NB4 (cell line): Measurements from ENCODE around the gene SEZ6L.

Source experiments
- POLR2A ChIP-seq: IDR thresholded peaks from 2 replicates; pipeline ENCODE4 v1.6.1; 2011; ENCODE audit warnings: mild to moderate bottlenecking; ENCODE audit not compliant: insufficient read length; ENCODE audit errors: extremely low read depth
- TF ChIP-seq, protein P1 (sequence below): IDR thresholded peaks from one replicate; pipeline ENCODE4 v1.5.1; 2012; ENCODE audit warnings: low read depth, low read length

DNA sequence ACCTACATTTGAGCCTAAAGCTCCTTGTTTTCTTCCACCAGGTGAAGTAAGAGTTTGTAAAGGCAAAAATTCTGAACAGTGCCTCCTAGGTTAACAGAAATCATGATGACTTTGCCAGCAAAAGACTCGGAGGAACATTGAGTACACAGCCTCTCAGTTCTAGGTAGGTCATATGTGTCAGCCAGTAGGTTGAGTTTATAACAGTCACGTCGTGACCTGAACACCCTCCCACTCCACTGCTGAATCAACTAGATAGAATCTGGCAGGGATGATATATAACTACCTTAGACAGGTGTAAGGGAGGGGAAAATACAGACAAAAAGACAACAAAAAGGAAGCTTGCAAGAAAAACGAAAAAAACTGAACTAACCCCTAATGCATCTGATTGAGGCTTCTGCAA lies 247.0 kb downstream of the SEZ6L start:
- TF ChIP-seq, protein P1, sequence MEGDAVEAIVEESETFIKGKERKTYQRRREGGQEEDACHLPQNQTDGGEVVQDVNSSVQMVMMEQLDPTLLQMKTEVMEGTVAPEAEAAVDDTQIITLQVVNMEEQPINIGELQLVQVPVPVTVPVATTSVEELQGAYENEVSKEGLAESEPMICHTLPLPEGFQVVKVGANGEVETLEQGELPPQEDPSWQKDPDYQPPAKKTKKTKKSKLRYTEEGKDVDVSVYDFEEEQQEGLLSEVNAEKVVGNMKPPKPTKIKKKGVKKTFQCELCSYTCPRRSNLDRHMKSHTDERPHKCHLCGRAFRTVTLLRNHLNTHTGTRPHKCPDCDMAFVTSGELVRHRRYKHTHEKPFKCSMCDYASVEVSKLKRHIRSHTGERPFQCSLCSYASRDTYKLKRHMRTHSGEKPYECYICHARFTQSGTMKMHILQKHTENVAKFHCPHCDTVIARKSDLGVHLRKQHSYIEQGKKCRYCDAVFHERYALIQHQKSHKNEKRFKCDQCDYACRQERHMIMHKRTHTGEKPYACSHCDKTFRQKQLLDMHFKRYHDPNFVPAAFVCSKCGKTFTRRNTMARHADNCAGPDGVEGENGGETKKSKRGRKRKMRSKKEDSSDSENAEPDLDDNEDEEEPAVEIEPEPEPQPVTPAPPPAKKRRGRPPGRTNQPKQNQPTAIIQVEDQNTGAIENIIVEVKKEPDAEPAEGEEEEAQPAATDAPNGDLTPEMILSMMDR = no peak
- no peak for TF ChIP-seq POLR2A
